HG03521 (cell line): ENCODE data around the gene TMEFF1.
"Not testable (repeated sequence)": the region's sequence is repeated elsewhere in the genome, so short reads cannot be mapped to it uniquely, and the experiment has no call there.

ENCODE experiments used
- ATAC-seq: cut with Tn5 transposase; IDR thresholded peaks from one replicate; pipeline ENCODE4 v1.9.1; 2021; ENCODE audit warnings: mild to moderate bottlenecking, moderate library complexity; ENCODE audit not compliant: unreplicated experiment

TMEFF1 gene

GRCh38 chr9:100488177-100488576 lies 15.2 kb downstream of the TMEFF1 start:
- no peak for ATAC-seq

DNA sequence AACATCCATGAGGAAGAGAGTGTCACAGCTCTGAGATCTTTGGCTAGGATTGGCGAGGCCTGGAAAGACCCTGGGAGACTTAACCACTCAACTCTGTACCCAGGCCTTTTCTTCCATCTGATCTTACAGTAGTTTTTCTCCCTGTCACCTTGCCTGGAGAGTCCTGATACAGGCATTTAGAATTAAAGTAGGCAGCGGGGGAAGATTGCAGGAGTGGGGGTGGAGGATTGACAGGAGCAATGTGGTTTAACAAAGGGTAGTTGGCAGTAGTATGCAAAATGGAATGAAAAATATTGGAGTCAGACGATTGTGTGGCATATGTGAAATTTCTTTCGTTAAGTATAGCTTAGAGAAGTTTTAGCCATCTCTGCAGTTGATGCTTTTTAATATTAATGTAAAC lies 16.9 kb downstream of the TMEFF1 start:
- no peak for ATAC-seq

DNA sequence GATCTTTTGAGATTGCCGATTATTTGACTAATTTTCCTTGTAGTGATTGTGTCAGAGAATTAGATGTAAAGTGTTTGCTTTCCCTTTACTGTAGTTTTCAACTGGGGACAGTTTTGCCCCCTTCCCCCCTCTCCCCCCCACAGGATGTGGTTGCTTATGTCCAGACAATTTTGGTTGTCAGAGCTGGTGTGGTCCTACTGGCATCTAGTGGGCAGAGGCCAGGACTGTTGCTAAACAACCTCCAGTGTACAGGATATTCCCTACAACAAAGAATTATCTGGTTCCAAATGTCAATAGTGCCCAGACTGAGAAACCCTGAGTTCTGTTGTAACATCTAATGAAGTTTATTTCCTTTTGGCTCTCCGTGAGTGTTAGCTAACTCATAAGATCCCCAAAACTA lies 20.0 kb downstream of the TMEFF1 start:
- no peak for ATAC-seq

- no peak for ATAC-seq
Measured at GRCh38 chr9:100498592-100498991, 25.6 kb downstream of the TMEFF1 start.

DNA sequence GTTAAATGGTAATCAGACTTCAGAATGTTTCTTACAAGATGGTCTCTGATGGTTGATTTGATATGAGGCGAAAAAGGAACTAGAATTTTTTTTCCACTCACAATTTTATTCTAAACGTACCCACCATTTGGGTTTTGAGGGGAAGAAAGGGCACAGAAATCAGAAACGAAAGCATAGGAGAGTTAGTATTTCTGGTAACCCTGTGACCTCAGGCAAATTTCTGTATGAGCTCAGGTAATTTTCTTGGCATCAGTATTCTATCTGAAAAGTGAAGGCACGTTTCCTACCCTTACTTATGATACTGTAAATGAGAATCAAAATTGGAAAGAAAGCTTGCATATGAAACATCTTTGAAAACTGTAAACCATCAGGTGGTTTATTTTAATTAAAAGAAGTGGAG lies 26.5 kb downstream of the TMEFF1 start:
- no peak for ATAC-seq

- no peak for ATAC-seq
Measured at GRCh38 chr9:100499866-100500265, 26.9 kb downstream of the TMEFF1 start.

GRCh38 chr9:100505564-100506159 lies 32.7 kb downstream of the TMEFF1 start:
- peak; percentile 53 for ATAC-seq

DNA sequence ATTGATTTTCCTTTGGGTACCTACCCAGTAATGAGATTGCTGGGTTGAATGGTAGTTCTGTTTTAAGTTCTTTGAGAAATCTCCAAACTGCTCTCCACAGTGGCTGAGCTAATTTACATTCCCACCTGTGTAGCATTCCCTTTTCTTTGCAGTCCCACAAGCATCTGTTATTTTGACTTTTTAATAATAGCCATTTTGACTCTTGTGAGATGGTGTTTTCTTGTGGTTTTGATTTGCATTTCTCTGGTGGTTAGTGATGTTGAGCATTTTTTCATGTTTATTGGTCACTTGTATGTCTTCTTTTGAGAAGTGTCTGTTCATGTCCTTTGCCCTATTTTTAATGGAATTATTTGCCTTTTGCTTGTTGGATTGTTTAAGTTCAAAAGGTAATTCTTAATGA lies 34.4 kb downstream of the TMEFF1 start:
- not testable (repeated sequence) for ATAC-seq

GRCh38 chr9:100511205-100511604 lies 38.3 kb downstream of the TMEFF1 start:
- no peak for ATAC-seq

DNA sequence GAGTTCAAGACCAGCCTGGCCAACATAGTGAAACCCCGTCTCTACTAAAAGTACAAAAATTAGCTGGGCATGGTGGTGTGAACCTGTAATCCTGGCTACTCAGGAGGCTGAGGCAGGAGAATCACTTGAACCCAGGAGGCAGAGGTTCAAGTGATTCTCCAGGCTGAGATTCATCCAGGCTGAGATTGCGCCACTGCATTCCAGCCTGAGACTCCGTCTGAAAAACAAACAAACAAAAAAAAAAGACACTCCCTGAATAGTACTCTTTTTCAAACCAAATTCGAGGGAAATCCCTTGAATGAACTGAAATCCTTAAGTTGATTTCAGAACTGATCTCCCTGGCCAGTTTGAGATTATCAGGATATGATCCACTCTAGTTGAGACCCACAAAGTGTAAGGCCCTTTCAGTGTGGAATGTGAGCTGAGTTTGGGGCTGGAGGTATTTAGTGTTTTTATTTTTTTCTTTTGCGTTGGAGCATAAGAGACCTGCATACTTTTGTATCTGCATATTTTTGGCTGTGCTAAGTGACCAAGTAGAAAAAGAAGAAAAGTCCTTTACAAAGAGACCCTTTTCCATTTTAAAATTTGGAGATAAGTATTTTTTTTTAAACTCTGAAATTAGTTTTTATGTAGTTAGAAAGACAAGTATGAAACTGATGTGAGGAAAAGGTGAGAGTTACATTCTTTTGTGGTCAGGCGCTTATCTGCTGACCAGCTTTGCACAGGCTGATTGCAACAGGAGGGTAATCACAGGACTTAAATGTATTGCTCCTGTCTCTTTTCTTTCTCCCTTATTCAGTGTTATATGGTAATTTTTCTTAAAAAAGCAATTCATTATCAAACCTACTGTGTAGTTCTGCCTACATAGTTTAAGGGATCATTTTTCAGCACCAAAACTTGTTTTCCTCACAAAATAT lies 42.9 kb downstream of the TMEFF1 start:
- no peak for ATAC-seq

DNA sequence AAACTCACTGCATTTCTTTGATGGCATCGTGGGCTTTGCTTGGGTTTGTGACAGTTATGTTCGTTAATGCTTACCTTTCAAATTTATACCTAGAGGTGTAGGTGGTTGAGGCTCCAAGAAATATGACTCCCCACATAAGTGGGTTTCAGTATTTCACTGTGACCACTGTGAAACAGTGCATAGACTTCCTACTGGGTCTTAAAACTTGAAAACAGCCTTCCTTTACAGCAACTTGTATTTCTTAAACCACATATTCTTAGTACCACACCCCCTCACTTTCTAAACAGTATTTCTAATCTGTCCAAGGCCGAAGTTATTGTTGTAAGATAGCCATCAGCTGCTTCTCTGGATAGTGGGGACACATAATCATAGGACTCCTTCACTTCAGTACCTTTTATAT lies 48.3 kb downstream of the TMEFF1 start:
- no peak for ATAC-seq

DNA sequence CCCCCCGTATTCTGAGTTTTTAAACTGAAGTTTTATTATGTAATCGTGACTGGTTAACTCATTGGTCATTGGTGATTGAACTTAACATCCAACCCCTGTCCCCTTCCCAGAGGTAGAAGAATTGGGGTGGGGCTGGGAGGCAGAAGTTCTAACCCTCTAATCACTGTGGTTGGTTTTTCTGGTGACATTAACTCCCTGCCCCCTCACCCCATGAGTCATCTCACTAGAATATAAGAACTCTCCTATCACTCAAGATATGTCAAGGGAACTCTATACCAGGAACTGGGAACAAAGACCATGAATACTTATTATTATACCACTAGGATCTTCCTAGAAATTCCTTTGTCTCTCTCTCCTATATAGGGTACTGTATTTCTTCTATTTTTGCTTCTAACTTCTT lies 52.6 kb downstream of the TMEFF1 start:
- no peak for ATAC-seq

- not testable (repeated sequence) for ATAC-seq
Measured at GRCh38 chr9:100527180-100527794, 54.3 kb downstream of the TMEFF1 start.

DNA sequence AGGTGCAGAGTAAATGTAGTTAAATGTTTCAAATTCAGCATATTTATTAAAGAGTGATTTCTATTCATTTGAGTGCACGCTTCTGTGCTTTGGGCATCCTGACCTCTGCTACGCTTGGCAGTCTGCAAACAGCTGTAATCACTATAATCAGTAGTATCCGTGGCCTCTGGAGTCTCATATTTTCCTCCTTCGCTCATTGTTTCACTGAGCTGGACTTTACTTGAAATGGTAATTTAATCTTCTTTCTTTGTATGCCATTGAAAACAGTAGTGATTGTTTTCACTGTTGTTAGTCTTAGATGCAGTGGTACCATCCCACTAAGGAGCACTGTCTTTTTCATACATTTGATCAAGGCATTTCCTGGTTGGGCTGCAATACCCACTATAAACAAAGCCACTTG lies 61.5 kb downstream of the TMEFF1 start:
- no peak for ATAC-seq

DNA sequence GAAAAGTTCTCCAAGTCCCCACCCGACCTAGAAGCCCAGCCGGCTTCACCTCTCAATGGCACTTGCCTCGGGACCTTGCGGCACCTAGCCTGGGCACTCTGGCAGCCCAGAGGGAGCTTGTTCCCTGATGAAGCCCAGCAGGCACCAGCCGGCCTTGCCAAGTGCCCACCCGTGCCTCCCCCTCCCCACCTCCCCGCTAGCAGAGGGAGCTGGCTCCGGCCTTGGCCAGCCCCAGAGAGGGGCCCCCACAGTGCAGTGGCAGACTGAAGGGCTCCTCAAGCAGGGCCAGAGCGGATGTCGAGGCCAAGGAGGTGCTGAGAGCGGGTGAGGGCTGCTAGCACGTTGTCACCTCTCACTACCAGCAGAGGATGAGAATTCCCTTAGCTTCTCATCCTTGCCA lies 67.4 kb downstream of the TMEFF1 start:
- no peak for ATAC-seq

DNA sequence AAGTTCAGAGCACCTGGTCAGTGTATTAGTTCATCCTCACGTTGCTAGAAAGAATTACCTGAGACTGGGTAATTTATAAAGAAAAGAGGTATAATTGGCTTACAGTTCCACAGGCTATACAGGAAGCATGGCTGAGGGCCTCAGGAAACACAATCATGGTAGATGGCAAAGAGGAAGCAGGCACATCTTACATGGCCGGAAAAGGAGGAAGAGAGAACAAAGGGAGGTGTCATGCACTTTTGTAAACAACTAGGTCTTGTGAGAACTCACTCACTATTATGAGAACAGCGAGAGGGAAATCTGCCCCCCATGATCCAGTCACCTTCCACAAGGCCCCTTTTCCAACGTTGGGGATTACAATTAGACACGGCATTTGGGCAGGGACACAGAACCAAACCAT lies 76.1 kb downstream of the TMEFF1 start:
- ATAC-seq, result no peak

DNA sequence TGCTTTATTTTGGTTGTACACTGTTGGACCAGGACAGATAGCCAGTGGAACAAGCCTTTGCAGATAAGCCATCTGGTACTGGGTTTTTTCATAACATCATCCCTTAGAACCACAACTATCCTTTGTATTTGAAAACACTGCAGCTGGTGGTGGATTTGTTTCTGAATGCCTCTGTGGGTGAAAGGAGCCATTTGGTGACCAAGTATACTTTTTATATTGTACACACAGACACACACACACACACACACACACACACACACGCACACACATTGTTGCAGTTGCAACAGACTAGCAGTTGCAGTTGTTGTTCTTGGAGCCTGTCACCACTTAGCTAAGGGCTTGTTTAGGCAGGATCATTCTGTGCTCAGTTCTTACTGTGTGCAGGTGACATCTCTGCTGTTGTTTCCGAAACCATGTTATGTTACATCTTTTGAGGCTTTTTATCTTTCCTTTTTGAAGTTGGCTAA lies 82.0 kb downstream of the TMEFF1 start:
- ATAC-seq, result no peak

GRCh38 chr9:100555471-100555870 lies 82.5 kb downstream of the TMEFF1 start:
- ATAC-seq, result no peak

GRCh38 chr9:100557053-100557452 lies 84.1 kb downstream of the TMEFF1 start:
- no peak for ATAC-seq

- ATAC-seq, result no peak
Measured at GRCh38 chr9:100561256-100561655, 88.3 kb downstream of the TMEFF1 start.

DNA sequence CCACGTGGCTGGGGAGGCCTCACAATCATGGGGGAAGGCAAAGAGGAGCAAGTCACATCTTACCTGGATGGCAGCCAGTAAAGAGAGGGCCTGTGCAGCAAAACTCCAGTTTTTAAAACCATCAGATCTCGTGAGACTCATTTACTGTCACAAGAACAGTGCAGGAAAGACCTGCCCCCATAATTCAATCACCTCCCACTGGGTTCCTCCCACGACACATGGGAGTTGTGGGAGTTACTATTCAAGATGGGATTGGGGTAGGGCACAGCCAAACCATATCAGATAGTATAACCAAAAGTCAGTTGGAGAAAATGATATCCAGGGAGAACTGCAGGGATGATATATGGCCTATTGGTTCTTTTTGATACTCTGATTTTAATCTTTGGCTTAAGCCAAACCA lies 94.9 kb downstream of the TMEFF1 start:
- no peak for ATAC-seq
